Occipital lobe (tissue), 2 donors: ENCODE results near the gene CCK. TPM values are rescaled to one million over a fixed set of nuclear protein-coding genes. Genes with fewer than 3 reads are reported as not detected.
"Not testable (repeated sequence)": the region's sequence is repeated elsewhere in the genome, so short reads cannot be mapped to it uniquely, and the experiment has no call there.

Source experiments
- DNase-seq: peaks from one replicate; lab custom pipeline; 2025; lab: John Stamatoyannopoulos, UW
- total RNA-seq: library from RNA; depleted of rRNA; stranded (reverse); fragments of >200 nt; gene quantifications from one replicate; pipeline ENCODE4 v1.2.3, GENCODE V29; 2014

The CCK gene
- 14.7 TPM for total RNA-seq

DNA sequence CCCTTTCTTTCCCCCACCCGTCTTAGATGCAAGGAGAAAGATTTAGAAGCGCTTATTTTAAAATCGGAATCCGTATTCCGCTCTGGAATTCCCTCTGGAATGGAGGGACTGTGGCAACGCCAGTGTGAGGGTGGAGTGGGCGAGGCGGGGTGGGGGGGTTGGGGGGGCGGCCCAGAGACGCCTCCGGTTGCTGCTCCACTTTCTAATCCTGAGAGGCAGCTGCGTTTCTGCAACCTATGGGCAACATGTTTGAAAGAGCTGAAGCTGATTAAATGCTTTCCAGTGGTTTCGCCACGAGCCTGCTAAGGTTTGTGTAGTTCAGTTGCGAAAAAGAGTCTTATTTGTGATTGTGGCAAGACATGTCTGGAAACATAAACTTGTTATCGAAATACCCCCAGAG, at the start of gene CCK:
Gene CCK, minus strand, starts transcription at position 101 of the 400 bp plus-strand sequence. CDS start 2,555 bp downstream, outside the sequence.
- DNase-seq, result no peak

DNA sequence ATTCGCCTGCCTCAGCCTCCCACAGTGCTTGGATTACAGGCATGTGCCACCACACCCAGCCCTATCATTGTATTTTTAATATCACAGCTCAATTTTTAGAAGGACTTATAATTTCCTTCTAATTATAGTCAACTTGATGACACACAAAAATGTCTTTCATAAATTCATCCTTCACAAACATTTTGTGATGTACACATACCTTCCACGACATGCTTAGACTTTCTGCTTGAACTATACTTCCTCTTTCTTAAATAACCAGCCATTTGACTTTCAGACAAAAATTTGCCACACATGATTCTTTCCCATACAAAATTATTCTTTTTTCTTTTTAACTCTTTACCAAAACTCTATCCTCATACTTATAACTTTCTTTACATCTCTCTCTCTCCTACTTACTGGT, 48.4 kb upstream of the CCK start:
- no peak for DNase-seq

DNA sequence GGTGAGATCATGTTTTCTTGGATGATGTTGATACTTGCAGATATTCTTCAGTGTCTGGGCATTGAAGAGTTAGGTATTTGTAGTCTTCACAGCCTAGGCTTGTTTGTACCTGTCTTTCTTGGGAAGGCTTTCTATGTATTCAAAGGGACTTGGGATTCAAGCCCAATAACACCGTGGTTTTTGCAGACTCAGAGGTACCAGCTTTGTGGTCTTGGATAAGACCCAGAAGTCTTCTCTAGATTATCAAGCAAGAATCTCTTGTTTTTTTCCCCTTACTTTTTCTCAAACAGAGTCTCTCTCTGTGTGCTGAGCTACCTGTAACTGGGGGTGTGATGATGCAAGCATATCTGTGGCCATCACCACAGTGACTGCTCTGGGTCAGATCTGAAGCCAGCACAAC, 42.7 kb upstream of the CCK start:
- no peak for DNase-seq

DNA sequence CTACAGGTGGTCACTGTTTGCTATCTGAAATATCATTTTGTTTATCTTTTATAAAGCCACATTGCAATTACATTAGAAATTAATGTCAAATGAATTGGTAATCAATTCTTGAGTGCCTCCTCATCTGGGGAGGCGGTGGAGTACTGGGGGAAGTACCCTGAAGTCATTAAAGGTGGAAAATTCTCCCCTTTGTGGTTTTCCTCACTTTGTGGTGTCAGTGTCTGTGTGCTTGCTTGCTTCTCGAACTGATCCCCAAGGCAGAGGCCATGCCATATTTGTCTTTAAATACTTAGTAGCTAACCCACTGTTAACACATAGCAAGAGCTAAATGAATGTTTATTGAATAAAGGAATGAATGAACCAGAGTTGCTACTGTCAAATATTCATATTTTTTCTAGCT, 40.5 kb upstream of the CCK start:
- no peak for DNase-seq

DNA sequence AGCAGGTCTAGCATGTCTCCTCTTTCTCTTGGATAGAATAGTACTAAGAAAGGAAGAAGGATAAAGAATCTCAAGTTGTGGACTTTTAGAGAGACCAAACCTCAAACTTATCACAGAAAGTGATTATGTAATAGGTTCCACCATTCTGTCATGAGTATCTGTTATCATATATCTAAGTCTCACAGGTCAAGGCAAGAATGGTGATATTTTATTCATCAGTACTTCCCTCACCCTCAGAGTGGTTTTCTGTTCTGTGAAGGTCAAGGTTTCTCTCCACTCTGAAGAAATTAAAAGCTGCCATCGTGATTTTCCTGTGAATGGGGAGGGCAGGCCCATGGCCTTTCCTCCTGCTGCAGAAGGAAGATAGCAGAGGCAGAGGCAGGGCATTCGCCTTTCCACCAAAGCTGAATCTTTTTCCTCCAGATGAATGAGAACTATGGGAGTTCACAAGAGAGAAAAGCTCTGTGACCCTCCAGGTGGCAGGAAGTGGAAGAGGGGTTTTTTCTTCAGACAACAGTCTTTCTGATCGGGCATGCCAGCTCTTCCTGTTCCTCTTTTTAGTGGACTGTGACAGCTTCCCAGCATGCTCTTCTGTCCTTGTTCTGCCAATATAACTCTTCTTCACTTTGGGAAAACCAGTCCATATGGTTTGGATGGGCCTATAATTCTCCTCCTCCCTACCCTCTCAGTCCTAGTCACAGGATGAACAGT, 37.1 kb upstream of the CCK start:
- DNase-seq, result no peak

GRCh38 chr3:42301446-42302175, 35.6 kb upstream of the CCK start:
- no peak for DNase-seq

GRCh38 chr3:42300778-42301177, 34.8 kb upstream of the CCK start:
- no peak for DNase-seq

DNA sequence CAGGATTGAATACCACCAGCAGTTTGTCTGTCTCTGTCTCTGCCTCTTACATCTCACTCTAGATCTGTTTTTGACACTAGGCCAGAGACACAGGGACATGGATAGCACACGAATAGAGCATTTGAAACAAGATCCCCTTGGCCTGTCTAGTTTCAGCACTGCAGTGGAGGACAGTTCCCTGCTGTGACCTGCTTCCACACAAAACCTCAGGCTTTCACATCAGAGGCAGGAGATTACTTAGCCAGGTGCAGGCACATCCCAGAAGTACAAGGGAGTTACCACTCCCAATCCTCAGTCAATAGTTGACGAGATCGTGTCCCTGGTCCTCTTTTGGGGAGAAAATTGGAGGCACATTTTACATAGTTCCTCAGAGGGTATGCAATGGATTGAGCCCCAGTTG, 34.0 kb upstream of the CCK start:
- DNase-seq, result no peak

DNA sequence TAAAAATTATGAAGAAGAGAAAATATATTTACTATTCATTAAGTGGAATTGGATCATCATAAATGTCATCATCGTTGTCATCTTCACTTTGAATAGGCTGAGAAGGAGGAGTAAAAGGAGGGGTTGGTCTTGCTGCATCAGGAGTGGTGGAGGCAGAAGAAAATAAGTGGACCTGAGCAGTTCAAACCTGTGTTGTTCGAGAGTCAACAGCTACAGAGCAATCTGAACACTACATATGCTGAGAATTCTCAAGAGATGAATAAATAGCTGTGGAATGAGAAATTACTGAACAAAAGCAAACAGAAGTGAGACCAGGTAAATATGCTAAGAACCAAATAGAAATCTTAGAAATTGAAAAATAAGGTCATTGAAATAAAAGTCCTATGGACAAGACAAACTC, 32.3 kb upstream of the CCK start:
- no peak for DNase-seq

GRCh38 chr3:42292009-42292408, 26.0 kb upstream of the CCK start:
- DNase-seq, result no peak

DNA sequence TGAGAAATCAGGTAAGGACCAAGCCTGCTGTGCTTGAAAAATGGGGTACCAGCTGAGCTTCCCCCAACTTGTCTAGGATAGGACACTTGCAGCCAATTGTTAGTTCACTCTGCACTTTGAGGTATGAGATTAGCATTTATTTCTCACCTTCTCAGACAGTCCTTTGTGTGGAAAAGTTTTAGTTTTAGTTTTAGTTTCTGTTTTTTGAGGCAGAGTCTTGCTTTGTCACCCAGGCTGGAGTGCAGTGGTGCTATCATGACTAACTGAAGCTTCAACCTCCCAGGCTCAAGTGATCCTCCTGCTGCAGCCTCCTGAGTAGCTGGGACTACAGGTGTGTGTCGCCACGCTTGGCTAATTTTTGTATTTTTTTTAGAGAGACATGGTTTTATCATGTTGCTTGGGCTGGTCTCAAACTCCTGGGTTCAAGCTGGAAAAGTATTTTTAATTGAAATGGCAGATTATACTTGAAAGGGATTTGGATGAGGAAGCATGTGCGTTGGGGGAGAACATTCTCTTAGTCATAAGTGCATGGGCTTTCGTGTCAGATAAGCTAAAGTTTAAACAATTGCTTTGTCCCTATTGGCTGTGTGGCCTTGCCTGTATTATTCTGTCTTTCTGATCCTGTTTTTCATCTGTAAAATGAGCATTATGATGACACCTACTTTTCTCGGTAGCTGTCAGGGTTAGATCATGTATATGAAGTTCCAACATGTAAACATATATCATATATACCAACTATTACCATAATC, 25.2 kb upstream of the CCK start:
- no peak for DNase-seq

DNA sequence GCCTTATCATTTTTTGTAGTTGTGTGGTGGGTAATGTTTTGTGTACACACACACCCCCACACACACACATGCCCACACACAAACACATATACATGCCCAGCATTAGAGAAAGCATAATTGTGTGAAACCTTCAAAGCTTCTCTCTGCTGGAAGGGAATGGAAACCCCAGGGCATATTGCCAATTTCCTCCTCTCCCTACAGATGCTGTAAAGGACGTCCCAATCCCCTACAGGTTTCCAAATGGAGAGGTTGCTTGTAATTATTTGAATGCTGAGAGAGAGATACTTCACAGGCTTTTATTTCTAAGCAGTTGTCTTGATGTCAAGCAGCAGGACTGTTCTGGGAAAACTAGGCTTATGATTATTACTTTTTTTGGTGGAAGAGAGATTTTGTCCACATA, 23.0 kb upstream of the CCK start:
- no peak for DNase-seq

- no peak for DNase-seq
Measured at GRCh38 chr3:42288385-42288784, 22.4 kb upstream of the CCK start.

DNA sequence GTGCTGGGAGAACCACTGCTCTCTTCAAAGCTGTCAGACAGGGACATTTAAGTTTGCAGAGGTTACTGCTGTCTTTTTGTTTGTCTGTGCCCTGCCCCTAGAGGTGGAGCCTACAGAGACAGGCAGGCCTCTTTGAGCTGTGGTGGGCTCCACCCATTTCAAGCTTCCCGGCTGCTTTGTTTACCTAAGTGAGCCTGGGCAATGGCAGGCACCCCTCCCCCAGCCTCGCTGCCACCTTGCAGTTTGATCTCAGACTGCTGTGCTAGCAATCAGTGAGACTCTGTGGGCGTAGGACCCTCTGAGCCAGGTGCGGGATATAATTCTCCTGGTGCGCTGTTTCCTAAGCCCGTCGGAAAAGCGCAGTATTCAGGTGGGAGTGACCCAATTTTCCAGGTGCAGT, 21.4 kb upstream of the CCK start:
- not testable (repeated sequence) for DNase-seq

- DNase-seq, result no peak
Measured at GRCh38 chr3:42277676-42278075, 11.7 kb upstream of the CCK start.

DNA sequence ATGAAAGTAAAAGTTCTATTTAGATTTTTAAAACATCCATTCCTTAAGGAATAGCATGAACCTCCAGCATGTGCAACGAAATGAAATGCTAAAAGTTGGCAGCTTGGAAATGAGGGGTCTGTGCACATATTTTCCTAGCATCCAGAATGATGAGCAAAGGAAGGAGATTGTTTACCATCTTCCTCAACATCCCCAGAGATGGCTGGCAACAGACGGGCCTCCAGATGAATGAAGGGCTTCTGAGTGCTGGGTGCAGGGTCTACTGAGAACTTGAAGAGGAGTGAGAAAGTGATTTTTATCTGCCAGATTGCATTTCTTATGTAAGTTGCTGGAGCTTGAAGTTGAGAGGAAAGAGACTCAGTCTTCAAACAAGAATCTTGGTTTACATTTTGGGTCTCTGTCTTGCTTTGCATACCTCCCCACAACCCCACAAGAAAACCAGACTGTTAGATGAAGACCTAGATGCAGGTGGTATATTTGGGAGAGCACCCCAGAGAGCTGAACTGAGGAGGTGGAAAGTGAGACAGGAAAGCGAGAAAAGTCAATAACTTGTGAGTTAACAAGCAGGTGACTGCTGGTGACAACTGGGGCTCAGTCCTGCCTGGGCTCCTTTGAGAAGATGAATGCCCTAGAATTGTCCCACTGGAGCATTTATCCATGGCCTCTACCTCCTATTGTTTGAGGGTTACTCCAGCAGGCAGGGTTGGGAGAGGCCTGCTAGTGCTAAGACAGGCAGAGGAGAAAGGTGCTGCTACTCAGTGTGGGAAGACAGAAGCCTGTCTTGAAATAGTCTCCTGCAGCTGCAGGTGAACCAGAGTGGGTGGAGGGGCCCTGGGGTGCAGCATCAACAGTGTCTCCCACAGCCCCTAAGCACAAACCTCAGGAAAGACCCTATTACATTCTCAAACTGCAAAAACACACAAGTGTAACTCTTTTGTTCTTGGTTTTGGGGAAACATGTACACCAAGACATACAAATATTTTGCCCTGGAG, 10.5 kb upstream of the CCK start:
- no peak for DNase-seq

DNA sequence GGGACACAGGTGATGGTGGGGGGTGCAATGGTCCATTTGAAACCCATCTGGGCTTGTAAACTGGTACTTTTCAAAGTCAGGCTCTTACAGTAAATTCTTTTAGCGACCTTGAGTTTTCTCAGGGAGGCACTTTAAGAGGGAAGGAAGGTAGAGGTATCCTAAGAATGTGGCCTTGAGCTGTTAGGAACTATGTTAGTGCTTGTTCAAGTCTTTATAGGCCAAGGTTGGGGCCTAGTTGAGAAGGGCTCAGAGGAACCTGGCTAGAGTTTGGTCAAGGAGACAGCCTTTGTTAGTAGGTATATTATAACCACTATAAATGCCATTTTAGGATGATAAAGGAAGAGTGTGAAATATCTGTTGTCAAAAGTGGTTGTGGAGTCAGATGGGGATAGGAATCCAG, 9.2 kb upstream of the CCK start:
- no peak for DNase-seq

DNA sequence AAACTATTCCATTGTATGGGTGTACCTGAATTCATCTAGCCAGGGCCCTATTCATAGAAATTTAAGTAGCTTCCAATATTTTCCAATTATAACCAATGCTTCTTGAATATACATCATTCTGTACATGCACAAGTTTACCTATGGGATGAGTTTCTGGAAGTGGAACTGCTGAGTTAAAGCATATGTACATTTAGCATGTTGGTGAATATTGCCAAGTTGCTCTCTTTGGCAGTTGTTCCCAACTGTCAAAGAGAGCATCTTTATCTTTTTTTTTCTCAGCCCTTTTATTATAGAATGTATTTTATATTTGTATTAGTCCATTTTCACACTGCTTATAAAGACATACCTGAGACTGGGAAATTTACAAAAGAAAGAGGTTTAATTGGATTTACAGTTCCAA, 8.3 kb upstream of the CCK start:
- no peak for DNase-seq

DNA sequence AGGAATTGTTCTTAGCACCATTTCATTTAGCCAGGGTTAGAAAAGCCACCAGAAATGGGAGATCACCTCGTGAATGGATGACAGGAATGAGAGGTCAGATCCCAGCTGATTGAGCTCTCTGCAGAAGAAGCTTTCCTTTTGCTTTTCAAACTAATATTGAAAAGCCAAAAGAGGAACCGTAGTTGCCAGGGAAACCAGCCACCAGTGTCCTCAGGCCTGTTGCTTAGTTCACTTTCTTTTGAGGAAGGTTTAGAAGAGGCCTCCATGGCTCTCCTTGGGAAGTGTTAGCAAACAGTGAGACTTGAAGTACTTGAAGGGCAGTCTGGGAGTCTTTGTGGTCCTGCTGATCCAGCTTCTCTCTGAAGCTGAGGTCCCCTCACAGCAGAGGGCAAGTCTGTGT, 7.4 kb upstream of the CCK start:
- DNase-seq, result no peak

DNA sequence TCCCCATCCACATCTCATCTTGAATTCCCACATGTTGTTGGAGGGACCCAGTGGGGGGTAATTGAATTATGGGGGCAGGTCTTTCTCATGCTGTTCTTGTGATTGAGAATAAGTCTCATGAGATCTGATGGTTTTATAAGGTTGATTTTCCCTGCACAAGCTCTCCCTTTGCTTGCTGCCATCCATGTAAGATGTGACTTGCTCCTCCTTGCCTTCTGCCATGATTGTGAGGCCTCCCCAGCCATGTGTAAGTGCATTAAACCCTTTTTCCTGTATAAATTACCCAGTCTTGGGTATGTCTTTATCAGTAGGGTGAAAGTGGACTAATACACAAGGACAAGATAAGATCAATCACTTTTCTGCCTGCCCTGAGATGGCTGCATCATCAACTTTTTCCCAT, 5.8 kb upstream of the CCK start:
- no peak for DNase-seq

GRCh38 chr3:42270561-42270960, 4.6 kb upstream of the CCK start:
- DNase-seq, result no peak
